Ovary (tissue), 9 donors: ENCODE data around the gene CD3E. TPM values are rescaled to one million over a fixed set of nuclear protein-coding genes. Genes with fewer than 3 reads are reported as not detected.

Experiments
- DNase-seq, 5 donors: peaks; one replicate each; pipeline ENCODE4 v3.0.0-alpha.2; 2019 to 2020
- H3K27ac ChIP-seq, 2 donors: fragments of 200-600 bp; one replicate each; pipeline versions ENCODE4 v1.5.1 to v1.8.0; 2019 to 2022
- H3K27me3 ChIP-seq: fragments of 200-600 bp; one replicate; pipeline ENCODE4 v1.8.0; 2022
- H3K36me3 ChIP-seq: fragments of 200-600 bp; sonication (generic); one replicate; pipeline ENCODE4 v1.5.1; 2019
- H3K4me1 ChIP-seq: one replicate; pipeline ENCODE4 v1.8.1; 2013; ENCODE audit warnings: mild to moderate bottlenecking, moderate library complexity; ENCODE audit not compliant: insufficient read depth
- H3K4me3 ChIP-seq: fragments of 200-600 bp; sonication (generic); one replicate; pipeline ENCODE4 v1.5.1; 2017
- H3K9me3 ChIP-seq, 2 donors: fragments of 200-600 bp in 1 of 2; sonication (generic) in 1 of 2; one replicate each; pipeline versions ENCODE4 v1.5.1 to v1.8.1; 2013 to 2019; ENCODE audit warnings: mild to moderate bottlenecking in 1 of 2, moderate library complexity in 1 of 2
- CTCF ChIP-seq, 3 donors: fragments of 450-650 bp in 2 of 3; fragments of 200-600 bp in 1 of 3; IDR thresholded peaks; one replicate each; pipeline versions ENCODE4 v1.5.1 to v1.8.0; 2016 to 2022; ENCODE audit warnings: antibody characterized with exemption in 3 of 3, mild to moderate bottlenecking in 1 of 3
- EP300 ChIP-seq: sonication (generic); formaldehyde crosslinking; IDR thresholded peaks from one replicate; pipeline ENCODE4 v1.6.1; 2017; ENCODE audit warnings: antibody characterized with exemption
- POLR2A ChIP-seq: fragments of 450-650 bp; IDR thresholded peaks from one replicate; pipeline ENCODE4 v1.6.1; 2017; ENCODE audit warnings: antibody characterized with exemption, mild to moderate bottlenecking, moderate library complexity
- WGBS, 3 donors: extraction: QIAGEN DNeasy Blood & Tissue Kit in 1 of 3; methylation state at CpG; one replicate each; pipeline versions ENCODE4 v1.1.5 to v1.1.7; 2013 to 2017; 5-methylcytosine and 5-hydroxymethylcytosine counted together
- intact Hi-C, 4 donors: fragments of 100-400 bp; cut with DNase I; formaldehyde crosslinking; loops; one replicate each; pipeline versions ENCODE4 v1.11.0 to v1.15.1; 2022 to 2023
- polyA plus RNA-seq, 2 donors: library from polyadenylated mRNA; stranded (reverse); fragments of 200-250 nt in 1 of 2; fragments of 350-450 nt in 1 of 2; fragmentation: Illumina TruSeq in 1 of 2; extraction: RNeasy Lipid Tissue Mini Kit (QIAGEN cat#74804) in 1 of 2; gene quantifications; one replicate each; pipeline ENCODE4 v1.2.3, GENCODE V29; 2013 to 2014
- total RNA-seq, 7 donors: library from RNA; depleted of rRNA in 2 of 7; stranded (reverse); fragments of >200 nt in 2 of 7; fragmentation: NEBNext Ultra II Directional in 3 of 7; extraction: Animal tissue kit (Norgen Biotek cat#: 25700) in 3 of 7; gene quantifications; one replicate each; pipeline versions ENCODE4 v1.1.0 to v1.2.4, GENCODE V29; 2016 to 2023
- donor health status: DM: no; HTN: no; CAD: no; lungs with moderate emphysema.
- donor health status: DM: no; HTN: no; CAD: no.
- donor health status: Bipolar disorder and iron deficiency.
- donor health status: DM: yes; HTN: yes; CAD: no.
- donor health status: DM: no; HTN: no; CAD: no.
- donor health status: DM: yes; HTN: yes; CAD: no.

The CD3E gene
- total and polyA plus RNA-seq, 9 donors: 0.36 to 11.0 (median 0.80) TPM; not detected in 1

DNA sequence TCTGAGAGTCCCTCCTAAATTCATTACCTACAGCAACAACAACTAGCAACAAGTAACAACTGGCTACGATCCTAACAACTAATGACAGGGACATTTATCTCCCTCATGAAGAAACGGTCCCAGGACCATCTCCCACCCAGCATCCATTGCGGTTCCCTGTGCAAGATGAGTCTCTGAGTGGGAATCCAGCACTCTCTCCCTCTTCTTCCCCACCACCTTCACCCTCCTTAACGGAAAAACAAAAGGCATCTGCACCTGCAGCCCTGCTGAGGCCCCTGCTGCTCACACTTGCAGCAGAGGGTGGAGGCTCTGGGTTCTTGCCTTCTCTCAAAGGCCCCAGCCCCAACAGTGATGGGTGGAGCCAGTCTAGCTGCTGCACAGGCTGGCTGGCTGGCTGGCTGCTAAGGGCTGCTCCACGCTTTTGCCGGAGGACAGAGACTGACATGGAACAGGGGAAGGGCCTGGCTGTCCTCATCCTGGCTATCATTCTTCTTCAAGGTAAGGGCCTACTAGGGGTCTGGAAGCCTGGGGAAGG, 39.5 kb downstream of the CD3E start, which contains the start of gene CD3G:
CD3G (plus strand) TSS at position 364 of the 535 bp plus-strand sequence; CDS start at position 444, 80 bp downstream.
- H3K4me3 ChIP-seq: no peak within 1 kb of the TSS
- H3K9me3 ChIP-seq: no peaks in the 10 kb centered on the region
- no peaks in the 10 kb centered on the region for H3K4me1 ChIP-seq
- WGBS, 3 donors: 56 to 68% (median 60%) methylated on average over 6 of the region's 6 CpGs
- no peak within 1 kb of the TSS for H3K27ac ChIP-seq
- DNase-seq: no peak
- intact Hi-C loops: no loop called here
- no peaks in the 10 kb centered on the region for H3K36me3 ChIP-seq
- no peaks in the 10 kb centered on the region for H3K27me3 ChIP-seq
- TF ChIP-seq POLR2A (no peak), EP300 (no peak), CTCF (IDR thresholded peaks at IDR 0.05) (no peak)

GRCh38 chr11:118349475-118349874, 44.9 kb downstream of the CD3E start:
- TF ChIP-seq EP300 (no peak), CTCF (IDR thresholded peaks at IDR 0.05) (no peak), POLR2A (no peak)
- intact Hi-C loops: no loop called here
- Histone ChIP-seq H3K36me3 (no peaks in the 10 kb centered on the region), H3K27me3 (no peaks in the 10 kb centered on the region), H3K4me3 (no peak overlapping the region), H3K27ac (no peak overlapping the region), H3K9me3 (no peaks in the 10 kb centered on the region), H3K4me1 (no peaks in the 10 kb centered on the region)
- no peak for DNase-seq
- WGBS, 3 donors: 71 to 78% (median 73%) methylated on average over 6 of the region's 6 CpGs

DNA sequence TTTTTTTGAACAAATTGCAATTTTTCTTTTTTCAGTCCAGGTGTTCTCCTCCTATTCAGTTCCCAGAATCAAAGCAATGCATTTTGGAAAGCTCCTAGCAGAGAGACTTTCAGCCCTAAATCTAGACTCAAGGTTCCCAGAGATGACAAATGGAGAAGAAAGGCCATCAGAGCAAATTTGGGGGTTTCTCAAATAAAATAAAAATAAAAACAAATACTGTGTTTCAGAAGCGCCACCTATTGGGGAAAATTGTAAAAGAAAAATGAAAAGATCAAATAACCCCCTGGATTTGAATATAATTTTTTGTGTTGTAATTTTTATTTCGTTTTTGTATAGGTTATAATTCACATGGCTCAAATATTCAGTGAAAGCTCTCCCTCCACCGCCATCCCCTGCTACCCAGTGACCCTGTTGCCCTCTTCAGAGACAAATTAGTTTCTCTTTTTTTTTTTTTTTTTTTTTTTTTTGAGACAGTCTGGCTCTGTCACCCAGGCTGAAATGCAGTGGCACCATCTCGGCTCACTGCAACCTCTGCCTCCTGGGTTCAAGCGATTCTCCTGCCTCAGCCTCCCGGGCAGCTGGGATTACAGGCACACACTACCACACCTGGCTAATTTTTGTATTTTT, 48.7 kb downstream of the CD3E start:
- TF ChIP-seq POLR2A (no peak), CTCF (IDR thresholded peaks at IDR 0.05) (no peak), EP300 (no peak)
- Histone ChIP-seq H3K9me3 (no peaks in the 10 kb centered on the region), H3K4me1 (no peaks in the 10 kb centered on the region), H3K27ac (no peak overlapping the region), H3K36me3 (no peaks in the 10 kb centered on the region), H3K4me3 (no peak overlapping the region), H3K27me3 (no peaks in the 10 kb centered on the region)
- DNase-seq: no peak
- WGBS, 3 donors: 11 to 20% (median 15%) methylated on average over 6 of the region's 6 CpGs
- intact Hi-C loops: no loop called here

GRCh38 chr11:118358071-118358470, 53.5 kb downstream of the CD3E start:
- 44 to 49% (median 44%) methylated on average over 3 of the region's 3 CpGs for WGBS, 3 donors
- Histone ChIP-seq H3K27ac (no peak overlapping the region), H3K4me1 (peaks cover 6% of the 10 kb centered on the region), H3K36me3 (no peaks in the 10 kb centered on the region), H3K4me3 (no peak overlapping the region), H3K27me3 (no peaks in the 10 kb centered on the region), H3K9me3 (no peaks in the 10 kb centered on the region)
- intact Hi-C loops: no loop called here
- TF ChIP-seq EP300: no peak
- TF ChIP-seq CTCF (IDR thresholded peaks at IDR 0.05): no peak
- TF ChIP-seq POLR2A: no peak
- DNase-seq: no peak
